Limb (tissue), 2 donors: ENCODE measurements around the gene ERN2.

ENCODE experiments used
- DNase-seq, 2 donors: peaks; one replicate each; pipeline ENCODE4 v3.0.0-alpha.2; 2016; ENCODE audit errors: extremely low spot score in 2 of 2

ERN2 gene

DNA sequence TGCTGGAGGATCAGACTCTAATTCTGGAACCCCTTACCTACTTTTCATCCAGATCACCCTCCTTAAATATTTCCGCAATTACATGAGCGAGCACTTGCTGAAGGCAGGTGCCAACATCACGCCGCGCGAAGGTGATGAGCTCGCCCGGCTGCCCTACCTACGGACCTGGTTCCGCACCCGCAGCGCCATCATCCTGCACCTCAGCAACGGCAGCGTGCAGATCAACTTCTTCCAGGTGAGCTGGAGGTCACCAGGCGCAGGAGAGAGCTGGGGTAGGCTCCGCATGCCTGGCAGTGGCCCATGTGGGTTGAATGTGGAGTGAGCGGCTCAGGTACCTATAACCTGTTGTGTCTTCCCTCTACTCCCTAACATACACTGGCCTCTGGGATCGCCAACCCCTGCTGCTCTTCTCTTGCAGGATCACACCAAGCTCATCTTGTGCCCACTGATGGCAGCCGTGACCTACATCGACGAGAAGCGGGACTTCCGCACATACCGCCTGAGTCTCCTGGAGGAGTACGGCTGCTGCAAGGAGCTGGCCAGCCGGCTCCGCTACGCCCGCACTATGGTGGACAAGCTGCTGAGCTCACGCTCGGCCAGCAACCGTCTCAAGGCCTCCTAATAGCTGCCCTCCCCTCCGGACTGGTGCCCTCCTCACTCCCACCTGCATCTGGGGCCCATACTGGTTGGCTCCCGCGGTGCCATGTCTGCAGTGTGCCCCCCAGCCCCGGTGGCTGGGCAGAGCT lies 23.4 kb downstream of the ERN2 start:
- no peak for DNase-seq

DNA sequence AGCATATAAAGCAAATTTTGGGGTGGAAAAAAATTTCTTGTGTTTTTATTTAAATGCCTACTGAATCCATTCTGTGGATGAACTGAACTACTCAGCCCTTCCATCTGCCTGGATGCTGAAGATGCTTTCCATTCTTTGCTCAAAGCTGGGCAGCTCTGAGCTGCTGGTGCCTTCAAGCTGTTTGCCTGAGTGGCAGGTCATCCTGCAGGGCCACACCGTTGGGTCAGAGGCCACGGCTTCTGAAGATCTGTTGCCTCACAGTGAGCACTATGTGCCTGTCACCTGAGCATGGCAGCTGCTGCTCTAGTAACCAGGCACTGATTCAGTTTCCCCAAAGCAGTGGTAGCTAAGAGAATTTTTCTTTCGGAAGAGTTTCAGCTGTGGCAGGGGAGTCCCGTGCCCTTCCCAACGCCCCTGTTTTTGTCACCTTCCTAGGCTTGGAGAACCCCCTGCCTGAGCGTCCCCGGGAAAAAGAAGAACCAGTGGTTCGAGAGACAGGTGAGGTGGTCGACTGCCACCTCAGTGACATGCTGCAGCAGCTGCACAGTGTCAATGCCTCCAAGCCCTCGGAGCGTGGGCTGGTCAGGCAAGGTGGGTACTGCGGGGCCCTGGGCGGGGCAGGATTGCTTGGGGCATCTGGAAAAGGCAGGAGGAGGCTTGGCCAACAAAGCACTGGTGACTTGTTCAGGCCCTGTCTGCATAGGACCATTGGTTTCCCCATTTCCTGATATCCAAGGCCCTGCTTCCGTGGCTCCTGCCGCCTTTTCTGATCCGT lies 25.8 kb downstream of the ERN2 start:
- DNase-seq, result no peak

DNA sequence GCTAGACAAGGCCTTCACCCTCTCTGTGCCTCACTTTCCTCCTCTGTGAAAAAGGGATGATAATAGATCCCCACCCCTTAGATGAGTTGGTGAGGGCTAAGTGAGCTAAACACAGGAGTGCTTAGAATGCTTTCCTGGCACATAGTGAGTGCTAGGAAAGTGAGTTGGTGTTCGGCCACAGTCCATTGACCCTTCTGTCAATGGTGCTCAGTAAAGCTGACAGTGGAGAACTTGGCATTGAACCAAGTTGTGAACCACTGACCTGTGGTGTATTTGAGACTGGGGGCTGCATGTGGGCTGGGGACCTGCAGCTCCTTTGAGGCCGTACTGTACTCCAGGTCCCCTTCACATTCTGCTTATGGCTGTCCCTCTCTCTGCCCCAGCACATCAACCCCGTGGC lies 29.5 kb downstream of the ERN2 start:
- no peak for DNase-seq

DNA sequence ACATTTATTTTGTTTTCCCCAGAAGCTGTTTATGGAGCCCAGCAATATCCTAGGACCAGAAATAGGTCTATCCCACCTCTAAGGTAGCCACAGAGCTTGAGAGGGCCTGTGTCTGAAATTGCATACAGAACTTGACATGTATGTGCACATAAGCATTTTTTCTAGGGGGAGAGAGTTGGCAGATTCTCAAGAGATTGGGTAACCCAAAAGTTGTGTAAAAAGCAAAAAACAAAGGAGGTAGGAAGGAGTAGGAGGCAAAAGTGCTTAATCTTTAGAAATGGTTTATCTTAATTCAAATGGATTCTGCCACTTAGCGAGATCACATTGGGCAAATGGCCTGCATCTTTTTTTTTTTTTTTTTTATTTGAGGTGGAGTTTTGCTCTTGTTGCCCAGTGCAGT lies 30.8 kb downstream of the ERN2 start:
- DNase-seq, result no peak

DNA sequence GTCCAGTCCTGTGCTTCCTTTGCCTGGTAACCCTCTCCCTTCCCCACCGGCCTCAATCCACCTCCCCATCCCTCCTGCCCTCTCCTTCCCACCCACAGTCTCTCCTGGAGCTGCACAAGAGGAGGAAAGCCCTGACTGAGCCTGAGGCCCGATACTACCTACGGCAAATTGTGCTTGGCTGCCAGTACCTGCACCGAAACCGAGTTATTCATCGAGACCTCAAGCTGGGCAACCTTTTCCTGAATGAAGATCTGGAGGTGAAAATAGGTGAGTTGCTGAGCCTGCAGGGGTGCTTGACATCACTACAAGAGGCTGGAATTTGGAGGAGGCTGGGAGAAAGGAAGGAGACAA lies 33.1 kb downstream of the ERN2 start:
- DNase-seq, result no peak

DNA sequence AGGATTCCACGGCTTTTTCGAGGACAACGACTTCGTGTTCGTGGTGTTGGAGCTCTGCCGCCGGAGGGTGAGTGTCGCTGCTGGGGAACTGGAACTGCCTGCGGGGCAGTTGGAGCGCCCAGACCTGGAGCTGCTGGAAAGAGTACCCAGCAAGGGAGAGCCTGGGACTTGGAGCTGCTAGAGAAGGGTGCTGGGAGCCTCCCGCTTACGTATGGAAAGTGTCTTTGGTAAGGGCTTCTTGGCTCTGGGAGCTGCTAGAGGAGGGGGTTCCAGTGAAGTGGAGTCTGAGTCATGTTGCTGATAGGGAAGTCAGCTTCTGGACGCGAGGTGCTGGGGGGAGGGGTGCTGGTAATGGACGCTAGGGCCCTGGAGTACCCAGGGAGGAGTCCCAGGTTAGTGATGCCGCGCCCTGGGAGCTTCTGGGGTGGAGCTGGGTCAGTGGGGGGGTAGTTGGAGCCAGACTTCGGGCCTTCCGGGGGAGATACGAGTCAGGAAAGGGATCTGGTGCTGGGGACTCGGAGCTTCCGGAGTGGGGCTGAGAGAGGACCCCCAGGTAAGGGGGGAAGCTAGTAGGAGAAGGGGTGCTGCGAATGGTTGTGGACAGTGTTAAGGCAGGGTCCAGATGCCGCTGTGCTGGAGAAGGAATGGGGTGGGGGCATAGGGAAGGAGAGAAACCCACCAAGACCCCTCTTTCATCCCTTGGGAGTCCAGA lies 33.6 kb downstream of the ERN2 start:
- no peak for DNase-seq

DNA sequence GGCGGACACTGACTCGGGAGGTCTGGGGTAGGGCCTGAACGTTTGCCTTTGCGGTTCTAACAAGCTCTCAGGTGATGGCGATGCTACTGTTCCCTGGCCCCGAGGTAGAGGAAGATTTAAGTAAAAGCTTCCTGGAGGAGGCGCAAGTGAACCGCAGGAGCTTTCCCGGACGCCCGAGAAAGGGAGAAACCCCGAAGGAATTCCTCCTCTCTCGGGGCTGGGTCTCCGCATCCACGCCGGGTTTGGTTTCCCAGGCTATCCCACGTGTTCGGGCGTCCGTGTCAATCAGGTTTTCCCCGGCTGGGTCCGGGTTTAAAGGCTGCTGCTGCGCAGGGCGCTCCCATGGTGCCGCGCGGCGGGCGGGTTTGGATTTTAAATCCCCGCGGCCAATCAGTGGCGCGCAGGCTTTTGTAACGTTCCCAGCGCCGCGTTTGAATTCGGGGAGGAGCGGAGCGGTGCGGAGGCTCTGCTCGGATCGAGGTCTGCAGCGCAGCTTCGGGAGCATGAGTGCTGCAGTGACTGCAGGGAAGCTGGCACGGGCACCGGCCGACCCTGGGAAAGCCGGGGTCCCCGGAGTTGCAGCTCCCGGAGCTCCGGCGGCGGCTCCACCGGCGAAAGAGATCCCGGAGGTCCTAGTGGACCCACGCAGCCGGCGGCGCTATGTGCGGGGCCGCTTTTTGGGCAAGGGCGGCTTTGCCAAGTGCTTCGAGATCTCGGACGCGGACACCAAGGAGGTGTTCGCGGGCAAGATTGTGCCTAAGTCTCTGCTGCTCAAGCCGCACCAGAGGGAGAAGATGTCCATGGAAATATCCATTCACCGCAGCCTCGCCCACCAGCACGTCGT lies 34.4 kb downstream of the ERN2 start, which contains the start of gene PLK1:
Gene PLK1 (plus strand): TSS at position 460 of the 844 bp plus-strand sequence. CDS start 44 bp downstream, at position 504.
- peak; percentile 83 to 89 for DNase-seq

DNA sequence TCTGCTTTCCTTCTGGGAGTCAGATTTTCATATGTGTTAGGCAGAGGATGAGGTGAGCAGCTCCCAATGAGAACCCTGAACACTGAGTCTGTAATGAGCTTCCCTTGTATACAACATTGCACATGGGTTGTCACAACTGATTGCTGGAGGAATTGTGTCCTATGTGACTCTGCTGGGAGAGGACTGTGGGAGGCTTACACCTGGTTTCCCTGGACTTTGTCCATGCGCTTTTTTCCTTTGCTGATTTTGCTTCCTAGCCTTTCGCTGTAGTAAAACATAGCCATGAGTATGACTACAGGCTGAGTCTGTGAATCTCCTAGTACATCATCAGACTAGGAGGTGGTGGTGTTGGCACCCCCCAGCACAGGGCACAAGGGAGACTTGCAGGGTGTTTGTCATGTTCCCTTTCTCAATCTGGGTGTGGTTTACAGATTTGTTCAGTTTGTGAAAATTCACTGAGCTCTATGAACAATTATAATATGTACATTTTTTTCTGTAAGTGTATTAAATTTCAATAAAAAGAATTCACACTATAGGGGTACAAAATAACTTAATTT lies 36.0 kb downstream of the ERN2 start:
- no peak for DNase-seq

DNA sequence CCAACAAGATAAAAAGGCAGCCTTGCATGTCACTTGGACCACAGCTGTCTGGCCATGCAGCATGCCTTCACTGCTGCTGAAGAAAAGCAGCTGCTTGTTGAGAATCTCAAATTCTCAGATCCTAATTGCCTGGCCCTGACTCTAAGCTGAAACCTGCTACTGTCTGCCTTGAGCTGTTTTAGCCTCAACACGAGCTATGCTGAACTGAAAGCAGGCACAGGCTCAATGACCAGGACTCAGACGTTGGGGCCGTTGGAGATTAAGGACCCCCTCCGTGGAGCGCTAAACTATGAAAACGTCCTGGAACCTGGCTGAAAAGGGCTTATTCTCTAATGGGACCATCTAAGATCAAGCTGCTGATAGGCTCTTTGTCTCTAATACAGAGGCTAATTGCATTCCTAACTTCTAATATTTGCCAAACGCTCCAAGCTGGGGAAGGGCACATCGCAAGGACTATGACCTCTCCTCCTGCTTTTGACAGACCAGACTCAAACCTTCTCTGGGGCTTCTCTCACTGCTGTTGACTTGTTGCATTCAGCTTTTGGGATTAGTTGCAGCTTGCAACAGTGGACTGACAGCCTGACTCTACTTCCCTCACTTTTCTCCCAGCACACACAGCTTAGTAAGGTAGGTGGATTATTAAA lies 38.9 kb downstream of the ERN2 start:
- DNase-seq, result peak in 1 of 2 donors; percentile 9

DNA sequence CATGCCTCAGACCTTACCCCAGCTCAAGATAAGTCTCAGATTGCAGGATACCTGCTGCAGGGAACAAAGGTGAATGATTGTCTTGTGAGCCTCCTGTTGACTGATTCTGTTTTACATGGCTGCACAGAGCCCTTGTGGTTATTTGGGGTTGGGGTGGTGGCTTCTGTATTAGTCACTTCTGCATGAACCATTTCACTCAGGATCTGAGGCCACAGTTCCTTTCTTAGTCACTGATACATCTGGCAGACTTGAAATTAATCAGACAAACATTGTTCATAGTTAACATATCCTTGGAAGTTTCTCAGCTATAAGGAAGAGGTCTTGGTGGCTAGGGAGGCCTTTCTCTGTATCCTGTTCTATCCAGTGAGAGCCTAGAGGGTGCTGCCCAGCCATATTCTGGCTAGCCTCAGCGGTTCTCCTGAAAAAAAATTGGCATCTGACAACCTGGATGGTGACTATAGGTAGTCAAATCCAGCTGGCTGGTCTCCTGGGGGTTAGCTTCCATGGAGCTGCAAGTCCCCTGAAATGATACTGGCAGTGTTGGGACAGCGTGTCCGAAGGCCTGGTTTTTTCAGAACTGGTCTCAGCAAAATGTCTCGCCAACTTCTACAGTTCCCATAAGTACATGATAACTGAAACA lies 42.8 kb downstream of the ERN2 start:
- DNase-seq, result no peak

DNA sequence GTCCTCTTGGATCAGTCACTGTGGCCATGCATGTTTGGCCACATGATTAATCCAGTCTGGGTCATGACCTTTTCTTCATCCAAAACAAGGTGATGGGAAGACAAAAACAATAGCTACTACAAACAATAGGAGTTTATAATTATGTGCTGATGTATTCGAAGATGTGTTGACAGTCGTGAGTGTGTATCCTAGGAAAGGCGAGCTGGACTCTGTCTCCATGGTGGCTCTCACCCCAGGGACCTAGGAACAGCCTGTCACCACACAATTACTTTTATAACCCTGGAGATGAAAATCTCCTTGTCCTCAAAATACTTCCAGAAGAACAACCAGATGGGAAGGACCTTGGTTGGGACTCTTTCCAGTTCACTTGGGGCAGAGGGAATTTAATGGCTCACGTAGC lies 44.1 kb downstream of the ERN2 start:
- DNase-seq, result no peak

DNA sequence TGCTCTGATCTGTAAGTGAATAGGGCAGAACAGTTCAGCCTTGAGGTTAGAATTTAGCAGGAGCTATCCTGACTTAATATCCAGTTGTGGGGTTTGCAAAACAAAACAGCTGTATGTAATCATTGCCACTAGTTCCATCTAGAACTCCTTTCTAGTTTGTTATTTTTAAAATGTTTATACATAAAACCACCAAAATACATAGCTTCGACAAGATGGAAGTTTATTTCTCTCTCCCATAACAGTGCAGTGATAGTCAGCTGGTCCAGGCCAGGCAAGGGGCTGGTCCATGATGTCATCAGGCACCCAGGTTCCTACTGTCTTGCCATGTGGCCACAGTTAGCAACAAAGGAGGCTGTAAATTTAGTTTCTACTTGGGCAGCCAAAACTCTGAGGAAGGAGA lies 44.8 kb downstream of the ERN2 start:
- DNase-seq, result no peak

DNA sequence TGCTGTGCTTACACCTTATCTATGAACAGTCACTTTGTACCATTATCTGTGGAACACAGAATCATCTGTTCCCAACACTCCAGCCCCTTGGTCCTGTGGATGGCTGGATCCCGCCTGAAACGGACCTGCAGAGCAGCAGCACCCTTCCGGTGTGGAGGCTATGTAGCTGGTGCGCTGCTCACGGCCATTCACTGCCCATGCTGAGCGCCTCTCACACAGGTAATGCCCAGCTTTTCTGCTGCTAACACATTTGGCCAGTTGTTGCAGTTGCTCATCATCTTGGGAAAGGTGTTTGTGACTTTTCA lies 45.7 kb downstream of the ERN2 start:
- DNase-seq, result no peak

DNA sequence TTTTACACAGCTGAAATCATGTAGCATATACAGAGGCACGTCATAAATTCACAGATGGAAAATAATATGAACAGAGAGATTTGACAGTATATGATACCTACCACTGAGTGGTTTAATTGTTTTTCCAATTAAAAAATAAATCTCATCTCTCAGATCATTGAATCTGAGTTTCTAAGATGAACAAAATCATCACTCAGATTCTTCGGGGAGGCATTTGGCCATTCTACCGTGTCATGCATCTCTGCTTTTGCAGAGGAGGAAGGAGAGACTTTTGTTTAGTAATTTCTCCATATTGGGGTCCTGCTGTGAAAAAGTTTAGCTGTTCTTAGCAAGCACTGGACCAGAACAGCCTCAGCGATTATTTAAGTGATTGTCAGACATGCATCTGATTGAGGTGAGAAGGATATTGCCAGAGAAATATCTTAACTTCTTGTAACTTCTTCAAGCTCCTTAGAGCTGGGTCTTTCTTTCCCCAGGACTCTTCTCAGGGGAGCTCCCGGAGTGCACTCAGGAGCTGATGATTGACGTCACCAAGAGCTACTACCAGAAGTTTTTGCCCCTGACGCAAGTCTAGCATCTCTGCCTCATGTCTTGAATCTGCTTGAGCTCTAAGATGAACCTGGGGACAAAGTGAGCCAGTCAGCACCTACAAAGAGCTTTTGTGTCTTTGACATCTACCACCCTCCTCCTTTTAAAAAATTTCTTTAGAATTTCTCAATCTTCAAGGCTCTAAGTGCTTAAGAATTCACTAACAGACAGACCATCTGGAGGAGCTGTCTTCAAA lies 46.3 kb downstream of the ERN2 start:
- no peak for DNase-seq

DNA sequence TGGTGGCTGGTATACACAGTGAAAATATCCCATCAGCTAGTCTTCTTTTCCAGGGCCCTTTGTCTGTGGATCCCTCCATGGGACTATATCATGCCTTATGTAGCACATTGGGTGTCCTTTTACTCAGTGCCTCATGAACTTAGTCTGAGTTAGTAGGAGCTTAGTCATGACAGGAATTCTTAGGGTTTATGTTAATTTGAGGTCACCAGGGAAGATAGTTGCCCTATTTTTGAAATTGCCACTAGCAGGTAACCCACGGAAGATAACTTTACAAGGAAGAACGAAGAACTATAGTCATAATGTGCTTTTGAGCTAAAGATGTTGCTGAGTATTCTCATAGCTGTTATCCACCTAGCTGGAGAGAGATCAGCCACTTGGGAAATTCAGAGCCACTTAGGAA lies 49.1 kb downstream of the ERN2 start:
- no peak for DNase-seq

DNA sequence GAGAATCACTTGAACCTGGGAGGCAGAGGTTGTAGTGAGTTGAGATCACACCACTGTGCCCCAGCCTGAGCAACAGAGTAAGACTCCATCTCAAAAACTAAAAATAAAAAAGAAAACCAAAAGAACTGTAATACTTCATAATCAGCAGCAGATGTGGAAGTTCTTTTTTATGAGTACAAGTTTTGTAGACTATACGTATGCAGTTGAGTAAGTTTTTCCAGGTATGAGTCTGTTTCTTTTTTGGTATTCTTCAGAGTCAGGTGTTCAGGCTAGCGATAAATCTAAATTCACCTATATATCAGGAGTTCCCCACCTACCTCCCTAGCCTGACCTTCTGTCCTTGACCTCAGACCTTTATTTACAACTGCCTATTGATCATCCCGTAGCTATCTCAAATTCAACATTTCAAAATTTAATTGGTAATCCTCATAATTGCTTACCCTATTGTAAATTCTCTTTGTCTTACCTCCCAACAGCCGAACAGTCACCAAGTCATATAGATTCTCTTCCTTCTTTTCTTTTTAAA lies 61.0 kb downstream of the ERN2 start:
- no peak for DNase-seq

DNA sequence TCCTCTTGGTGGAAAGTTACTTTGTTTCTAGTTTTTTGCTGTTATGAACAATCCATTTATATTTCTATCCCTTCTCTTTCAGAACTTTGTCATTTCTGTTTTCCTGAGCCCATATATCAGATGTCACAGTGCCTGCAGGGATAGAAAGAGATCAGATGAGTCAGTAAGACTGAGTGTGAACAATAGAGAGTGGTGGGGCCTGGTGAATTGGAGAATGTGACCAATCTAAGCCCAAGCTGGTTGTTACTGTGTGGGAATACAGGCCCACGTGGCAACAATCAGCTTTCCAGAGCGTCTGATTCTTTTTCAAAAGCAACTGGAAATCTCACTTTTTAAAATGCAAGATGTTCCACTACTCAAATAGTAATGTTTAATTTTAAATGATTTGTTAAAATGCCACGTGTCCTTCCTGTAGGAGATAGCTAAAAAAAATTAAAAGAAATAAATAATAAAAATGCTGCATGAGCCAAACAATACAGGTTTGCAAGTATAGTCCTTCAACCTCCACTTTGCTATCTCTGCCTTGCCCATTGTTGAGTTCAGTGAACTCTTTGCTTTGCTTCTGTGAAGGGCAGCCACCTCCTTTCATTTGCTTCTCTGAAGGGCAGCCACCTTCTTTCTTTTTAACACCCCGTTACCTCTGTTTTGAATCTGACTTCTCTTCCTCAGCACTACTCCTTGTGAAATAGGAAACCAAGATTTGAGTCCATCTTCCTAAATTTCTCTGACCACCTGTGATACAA lies 62.2 kb downstream of the ERN2 start:
- no peak for DNase-seq

DNA sequence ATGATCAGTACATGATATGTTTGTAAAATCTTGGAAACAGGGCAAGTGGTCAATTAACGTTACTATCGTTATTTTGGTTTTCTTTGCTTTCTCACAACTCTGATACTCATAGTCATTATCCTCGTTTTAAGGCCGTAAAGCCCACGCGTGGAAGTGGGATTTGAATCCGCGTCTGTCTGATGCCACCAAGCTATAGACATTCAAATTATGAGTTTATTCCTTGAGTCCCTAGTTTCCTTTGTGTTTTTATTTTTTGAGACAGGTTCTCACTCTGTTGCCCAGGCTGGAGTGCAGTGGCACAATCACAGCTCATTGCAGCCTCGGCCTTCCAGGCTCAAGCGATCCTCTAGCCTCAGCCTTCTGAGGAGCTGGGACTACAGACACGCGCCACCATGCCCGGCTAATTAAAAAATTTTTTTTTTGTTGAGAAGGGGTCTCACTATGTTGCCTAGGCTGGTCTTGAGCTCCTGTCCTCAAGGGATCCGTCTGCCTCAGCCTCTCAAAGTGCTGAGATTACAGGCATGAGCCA lies 70.7 kb downstream of the ERN2 start:
- no peak for DNase-seq
